ENCODE data around the gene KDM8. TPM values are rescaled to one million over a fixed set of nuclear protein-coding genes. Genes with fewer than 3 reads are reported as not detected.
A peak's percentile ranks its signal among the peaks of the same experiment; 100 is the strongest.

KDM8 gene
- total RNA-seq (10 to 100 TPM; 28.6 to 31.0 TPM), polyA plus RNA-seq (1 to 10 TPM; 4.8 to 8.1 TPM)

- ChIA-PET CTCF (ENCODE audit: partially characterized antibody) (interaction anchor here (0.6 to 5.7 kb wide), 14 partner anchors 8 to 251 kb away, joined by 3 to 56 read pairs (median 5); no protein-coding TSS in a partner anchor), POLR2A (ENCODE audit: partially characterized antibody) (interaction anchor here (0.7 to 5.8 kb wide), 25 partner anchors 9 to 260 kb away, joined by 3 to 186 read pairs (median 5); no protein-coding TSS in a partner anchor)
- H3K36me3 ChIP-seq (ENCODE audit: insufficient read depth, low read length) = no peaks in the 10 kb centered on the region
- H3K36me3 Mint-ChIP-seq = peaks cover 3 to 12% of the 10 kb centered on the region in 2 donors
- H3K27me3 ChIP-seq (ENCODE audit: insufficient read depth, low read length) = no peaks in the 10 kb centered on the region
- peak within 1 kb of the TSS; percentile 97 to 100 (median 99) for H3K4me3 Mint-ChIP-seq
- H3K9me3 ChIP-seq (ENCODE audit: control insufficient read depth in 1 of 2, low read length in 2 of 2) = no peaks in the 10 kb centered on the region
- peaks cover 39 to 61% (median 47%) of the 10 kb centered on the region in 4 donors for H3K4me1 Mint-ChIP-seq
- peak within 1 kb of the TSS; percentile 61 to 85 for H3K4me3 ChIP-seq (ENCODE audit: low read length in 2 of 2)
- peak; percentile 99 to 100 (median 100) for DNase-seq
- H3K9me3 Mint-ChIP-seq = peaks cover 0 to 4% (median 0%) of the 10 kb centered on the region in 8 donors
- H3K4me1 ChIP-seq (ENCODE audit: insufficient read depth, low read length) = peaks cover 59% of the 10 kb centered on the region
- H3K27me3 Mint-ChIP-seq = no peaks in the 10 kb centered on the region
- intact Hi-C loops (cut with micrococcal nuclease) = loop anchor here (1.0 kb wide), 3 partner anchors 27 to 164 kb away; no protein-coding TSS in a partner anchor
- peak within 1 kb of the TSS; percentile 97 for H3K27ac ChIP-seq (ENCODE audit: low read depth, low read length)
- H3K27ac Mint-ChIP-seq = peak within 1 kb of the TSS; percentile 92 to 100 (median 100)
Observed at GRCh38 chr16:27203507-27204311, at the start of gene KDM8. TSS of gene KDM8 (plus strand) at chr16:27203526. CDS start at chr16:27210124, 6,598 bp downstream.

DNA sequence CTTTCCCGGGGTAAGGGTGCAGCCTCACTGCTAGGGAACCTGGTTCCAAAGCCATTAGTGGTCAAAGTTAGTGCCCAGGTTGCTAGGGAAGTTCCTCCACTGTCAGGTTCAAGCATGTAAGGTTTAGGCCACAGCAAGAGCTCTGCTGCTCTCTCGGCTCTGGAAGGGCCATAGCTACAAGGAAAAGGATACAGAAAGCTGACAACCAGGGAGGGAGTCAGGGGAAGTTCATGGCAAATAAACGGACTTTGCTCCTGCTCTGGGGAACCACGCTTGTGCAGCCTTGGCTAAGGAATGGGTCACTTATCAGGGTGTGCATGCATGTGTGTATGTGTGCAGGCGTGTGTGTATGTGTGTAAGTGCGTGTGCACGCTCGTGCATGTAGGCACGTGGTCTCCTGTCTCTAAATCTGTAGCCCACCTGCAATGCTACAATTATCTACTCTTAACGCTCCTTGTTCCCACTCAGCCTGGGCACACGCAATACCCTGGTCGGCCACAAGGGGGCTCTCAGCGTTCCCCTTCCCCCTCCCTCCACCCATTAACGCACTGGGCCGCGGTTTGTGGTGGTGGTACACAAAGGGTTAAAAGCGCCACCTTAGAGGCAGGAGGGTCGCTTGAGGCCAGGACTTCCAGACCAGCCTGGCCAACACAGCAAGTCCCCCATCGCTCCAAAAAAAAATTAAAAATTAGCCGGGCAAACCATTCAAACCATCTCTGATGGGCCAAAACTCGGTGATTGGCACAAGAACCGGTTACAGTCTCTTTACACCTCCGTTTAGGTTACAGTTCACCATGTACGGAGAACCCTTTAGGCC, 48.4 kb upstream of the KDM8 start:
- POLR2A ChIA-PET (ENCODE audit: partially characterized antibody) = interaction anchor here (0.7 to 2.9 kb wide), 3 partner anchors 15 to 215 kb away, joined by 3 to 11 read pairs (median 3); no protein-coding TSS in a partner anchor
- H3K27me3 ChIP-seq (ENCODE audit: insufficient read depth, low read length) = no peaks in the 10 kb centered on the region
- no peaks in the 10 kb centered on the region for H3K27me3 Mint-ChIP-seq
- peaks cover 0 to 4% of the 10 kb centered on the region in 2 donors for H3K36me3 Mint-ChIP-seq
- H3K4me3 ChIP-seq (ENCODE audit: low read length in 2 of 2) = no peak overlapping the region
- H3K9me3 ChIP-seq (ENCODE audit: control insufficient read depth in 1 of 2, low read length in 2 of 2) = no peaks in the 10 kb centered on the region
- no peaks in the 10 kb centered on the region for H3K36me3 ChIP-seq (ENCODE audit: insufficient read depth, low read length)
- peaks cover 8% of the 10 kb centered on the region for H3K4me1 ChIP-seq (ENCODE audit: insufficient read depth, low read length)
- no peak overlapping the region for H3K27ac ChIP-seq (ENCODE audit: low read depth, low read length)
- peak overlapping the region in 2 of 8 donors; percentile 19 to 48 for H3K4me3 Mint-ChIP-seq
- intact Hi-C loops (cut with micrococcal nuclease) = loop anchor here (1.0 kb wide), 5 partner anchors 14 to 302 kb away; no protein-coding TSS in a partner anchor
- peak; percentile 46 to 60 (median 53) for DNase-seq
- CTCF ChIA-PET (ENCODE audit: partially characterized antibody) = interaction anchor here (0.7 to 19.0 kb wide), 25 partner anchors 9 to 353 kb away, joined by 3 to 415 read pairs (median 5); partner anchors contain the start of gene KDM8
- peaks cover 0 to 12% (median 3%) of the 10 kb centered on the region in 8 donors for H3K9me3 Mint-ChIP-seq
- H3K4me1 Mint-ChIP-seq = peaks cover 3 to 9% (median 5%) of the 10 kb centered on the region in 4 donors
- peak overlapping the region in 5 of 7 donors; percentile 35 to 72 (median 64) for H3K27ac Mint-ChIP-seq

DNA sequence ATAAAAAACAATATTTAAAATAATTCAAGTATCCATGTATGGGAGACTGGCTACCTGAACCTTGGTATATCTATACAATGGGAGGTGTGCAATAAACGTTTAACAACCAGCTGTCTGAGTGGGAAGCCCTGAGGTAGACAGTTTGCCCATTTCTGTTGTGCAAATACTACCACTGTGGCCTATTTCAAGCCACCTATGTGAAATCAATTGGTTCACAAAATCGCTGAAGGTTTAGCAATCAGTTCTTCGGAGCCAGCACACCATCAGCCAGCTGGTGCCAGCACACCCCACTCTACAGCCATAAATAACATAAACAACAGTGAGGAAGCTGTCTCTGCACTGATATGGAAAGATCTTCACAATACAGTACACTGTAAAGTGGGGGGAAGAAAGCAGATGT, 46.7 kb upstream of the KDM8 start:
- H3K4me1 ChIP-seq (ENCODE audit: insufficient read depth, low read length) = peaks cover 8% of the 10 kb centered on the region
- intact Hi-C loops (cut with micrococcal nuclease) = no loop called here
- H3K27ac Mint-ChIP-seq = peak overlapping the region in 1 of 7 donors; percentile 8
- CTCF ChIA-PET (ENCODE audit: partially characterized antibody) = interaction anchor here (1.0 to 19.0 kb wide), 10 partner anchors 10 to 302 kb away, joined by 3 to 415 read pairs (median 7); no protein-coding TSS in a partner anchor
- H3K27ac ChIP-seq (ENCODE audit: low read depth, low read length) = no peak overlapping the region
- H3K9me3 Mint-ChIP-seq = peaks cover 0 to 12% (median 3%) of the 10 kb centered on the region in 8 donors
- H3K27me3 ChIP-seq (ENCODE audit: insufficient read depth, low read length) = no peaks in the 10 kb centered on the region
- no peaks in the 10 kb centered on the region for H3K9me3 ChIP-seq (ENCODE audit: control insufficient read depth in 1 of 2, low read length in 2 of 2)
- H3K27me3 Mint-ChIP-seq = no peaks in the 10 kb centered on the region
- POLR2A ChIA-PET (ENCODE audit: partially characterized antibody) = interaction anchor here (2.9 kb wide), 1 partner anchor 13 kb away, joined by 11 read pairs; no protein-coding TSS in a partner anchor
- no peaks in the 10 kb centered on the region for H3K36me3 ChIP-seq (ENCODE audit: insufficient read depth, low read length)
- peaks cover 3 to 9% (median 5%) of the 10 kb centered on the region in 4 donors for H3K4me1 Mint-ChIP-seq
- H3K4me3 ChIP-seq (ENCODE audit: low read length in 2 of 2) = no peak overlapping the region
- H3K36me3 Mint-ChIP-seq = peaks cover 0 to 4% of the 10 kb centered on the region in 2 donors
- H3K4me3 Mint-ChIP-seq = no peak overlapping the region
- no peak for DNase-seq

- H3K36me3 Mint-ChIP-seq = peaks cover 0 to 4% of the 10 kb centered on the region in 2 donors
- H3K4me1 Mint-ChIP-seq = no peaks in the 10 kb centered on the region
- Histone ChIP-seq H3K4me3 (ENCODE audit: low read length in 2 of 2) (no peak overlapping the region), H3K9me3 (ENCODE audit: control insufficient read depth in 1 of 2, low read length in 2 of 2) (no peaks in the 10 kb centered on the region), H3K27ac (ENCODE audit: low read depth, low read length) (no peak overlapping the region), H3K36me3 (ENCODE audit: insufficient read depth, low read length) (no peaks in the 10 kb centered on the region), H3K27me3 (ENCODE audit: insufficient read depth, low read length) (no peaks in the 10 kb centered on the region), H3K4me1 (ENCODE audit: insufficient read depth, low read length) (no peaks in the 10 kb centered on the region)
- no peaks in the 10 kb centered on the region for H3K27me3 Mint-ChIP-seq
- intact Hi-C loops (cut with micrococcal nuclease) = no loop called here
- no peak for DNase-seq
- no peak overlapping the region for H3K27ac Mint-ChIP-seq
- H3K4me3 Mint-ChIP-seq = no peak overlapping the region
- POLR2A ChIA-PET (ENCODE audit: partially characterized antibody) = no interaction called here
- CTCF ChIA-PET (ENCODE audit: partially characterized antibody) = interaction anchor here (0.9 to 23.4 kb wide), 4 partner anchors 7 to 207 kb away, joined by 3 to 415 read pairs (median 210); no protein-coding TSS in a partner anchor
- H3K9me3 Mint-ChIP-seq = peaks cover 2 to 27% (median 9%) of the 10 kb centered on the region in 8 donors
Observed at GRCh38 chr16:27161398-27161797, 41.9 kb upstream of the KDM8 start.

- H3K27me3 Mint-ChIP-seq = no peaks in the 10 kb centered on the region
- no peak overlapping the region for H3K4me3 Mint-ChIP-seq
- H3K27ac ChIP-seq (ENCODE audit: low read depth, low read length) = no peak overlapping the region
- ChIA-PET POLR2A (ENCODE audit: partially characterized antibody) (interaction anchor here (0.6 kb wide), 1 partner anchor 242 kb away, joined by 4 read pairs; no protein-coding TSS in a partner anchor), CTCF (ENCODE audit: partially characterized antibody) (interaction anchor here (1.3 to 23.4 kb wide), 3 partner anchors 10 to 54 kb away, joined by 5 to 415 read pairs (median 8); no protein-coding TSS in a partner anchor)
- H3K4me1 Mint-ChIP-seq = peaks cover 11 to 22% (median 18%) of the 10 kb centered on the region in 4 donors
- no peaks in the 10 kb centered on the region for H3K36me3 Mint-ChIP-seq
- peak overlapping the region in 1 of 7 donors; percentile 23 for H3K27ac Mint-ChIP-seq
- no peaks in the 10 kb centered on the region for H3K36me3 ChIP-seq (ENCODE audit: insufficient read depth, low read length)
- DNase-seq = no peak
- no peaks in the 10 kb centered on the region for H3K27me3 ChIP-seq (ENCODE audit: insufficient read depth, low read length)
- H3K9me3 Mint-ChIP-seq = peaks cover 0 to 20% (median 7%) of the 10 kb centered on the region in 8 donors
- no peaks in the 10 kb centered on the region for H3K9me3 ChIP-seq (ENCODE audit: control insufficient read depth in 1 of 2, low read length in 2 of 2)
- intact Hi-C loops (cut with micrococcal nuclease) = no loop called here
- peaks cover 16% of the 10 kb centered on the region for H3K4me1 ChIP-seq (ENCODE audit: insufficient read depth, low read length)
- no peak overlapping the region for H3K4me3 ChIP-seq (ENCODE audit: low read length in 2 of 2)
Observed at GRCh38 chr16:27164352-27164751, 39.0 kb upstream of the KDM8 start.

DNA sequence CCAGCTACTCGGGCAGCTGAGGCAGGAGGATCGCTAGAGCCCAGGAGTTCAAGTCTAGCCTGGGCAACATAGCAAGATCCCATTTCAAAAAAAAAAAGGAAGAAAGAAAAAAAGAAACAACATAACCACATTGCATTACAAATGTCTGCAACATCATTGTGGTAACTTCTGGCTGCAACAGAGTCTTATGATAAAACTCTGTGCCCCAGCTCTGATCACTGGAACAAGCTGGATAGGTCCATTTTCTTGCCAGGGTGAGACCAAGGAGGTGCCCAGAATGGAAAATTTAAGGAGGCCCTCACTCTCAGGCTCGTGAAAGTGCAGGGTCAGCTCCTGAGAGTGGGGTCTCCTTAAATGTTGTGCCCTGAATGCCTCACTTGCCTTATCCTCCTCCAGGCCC, 37.8 kb upstream of the KDM8 start:
- H3K27me3 Mint-ChIP-seq = no peaks in the 10 kb centered on the region
- no peaks in the 10 kb centered on the region for H3K9me3 ChIP-seq (ENCODE audit: control insufficient read depth in 1 of 2, low read length in 2 of 2)
- no peak overlapping the region for H3K27ac ChIP-seq (ENCODE audit: low read depth, low read length)
- H3K36me3 ChIP-seq (ENCODE audit: insufficient read depth, low read length) = no peaks in the 10 kb centered on the region
- H3K27me3 ChIP-seq (ENCODE audit: insufficient read depth, low read length) = no peaks in the 10 kb centered on the region
- no peak overlapping the region for H3K4me3 ChIP-seq (ENCODE audit: low read length in 2 of 2)
- intact Hi-C loops (cut with micrococcal nuclease) = no loop called here
- H3K4me1 ChIP-seq (ENCODE audit: insufficient read depth, low read length) = peaks cover 28% of the 10 kb centered on the region
- peak overlapping the region in 3 of 7 donors; percentile 64 to 78 (median 75) for H3K27ac Mint-ChIP-seq
- ChIA-PET POLR2A (ENCODE audit: partially characterized antibody) (no interaction called here), CTCF (ENCODE audit: partially characterized antibody) (interaction anchor here (0.9 to 23.4 kb wide), 5 partner anchors 11 to 200 kb away, joined by 3 to 415 read pairs (median 5); no protein-coding TSS in a partner anchor)
- H3K9me3 Mint-ChIP-seq = peaks cover 0 to 16% (median 7%) of the 10 kb centered on the region in 8 donors
- no peak overlapping the region for H3K4me3 Mint-ChIP-seq
- DNase-seq = no peak
- peaks cover 21 to 34% (median 30%) of the 10 kb centered on the region in 4 donors for H3K4me1 Mint-ChIP-seq
- H3K36me3 Mint-ChIP-seq = peaks cover 0 to 2% of the 10 kb centered on the region in 2 donors
